SK-N-SH (cell line): Measurements from ENCODE around the gene PSMD6. TPM values are rescaled to one million over a fixed set of nuclear protein-coding genes. Genes with fewer than 3 reads are reported as not detected.

Experiments
- CTCF ChIA-PET: fragments of 300-600, 350-600 bp; formaldehyde crosslinking; extraction: SDS; loops from one replicate; lab custom pipeline; 2021; lab: Yijun Ruan, JAX
- POLR2A ChIA-PET: fragments of 350-600 bp; sonication (Branson Sonifier 250); formaldehyde crosslinking; extraction: SDS; loops from one replicate; lab custom pipeline; 2020; ENCODE audit warnings: antibody characterized with exemption, inconsistent platforms; lab: Yijun Ruan, JAX
- DNase-seq: peaks from one replicate; pipeline ENCODE4 v3.0.0; 2012
- H2AFZ ChIP-seq: fragments of 200-600 bp; sonication (generic); 2 replicates; pipeline ENCODE4 v1.8.1; 2016; ENCODE audit warnings: antibody characterized with exemption, mild to moderate bottlenecking, low read depth
- H3F3A ChIP-seq: fragments of 200-600 bp; sonication (generic); replicated peaks from 2 replicates; pipeline ENCODE3; 2016; ENCODE audit warnings: antibody characterized with exemption, mild to moderate bottlenecking; ENCODE audit not compliant: insufficient read depth
- H3K27ac ChIP-seq, 2 experiments: fragments of 200-500 bp in 1 of 2; fragments of 200-600 bp in 1 of 2; sonication (Bioruptor generic) in 1 of 2; sonication (generic), shearing (Covaris generic) in 1 of 2; 2 replicates each; pipeline versions ENCODE4 v1.5.1 to v1.6.1; 2014 to 2016; ENCODE audit warnings: low read depth in 2 of 2, inconsistent platforms in 1 of 2, low read length in 1 of 2, mild to moderate bottlenecking in 1 of 2, mixed read lengths in 1 of 2
- H3K27me3 ChIP-seq: fragments of 200-600 bp; sonication (generic), shearing (Covaris generic); 2 replicates; pipeline ENCODE4 v1.6.1; 2016; ENCODE audit warnings: mixed run types; ENCODE audit not compliant: insufficient read depth
- H3K36me3 ChIP-seq, 2 experiments: fragments of 200-500 bp in 1 of 2; fragments of 200-600 bp in 1 of 2; sonication (Bioruptor generic) in 1 of 2; sonication (generic) in 1 of 2; replicated peaks in 1 of 2; 2 replicates each; pipeline versions ENCODE3 to v1.5.1; 2014 to 2016; ENCODE audit warnings: low read length in 1 of 2, mild to moderate bottlenecking in 1 of 2; ENCODE audit not compliant: insufficient read depth in 2 of 2, control insufficient read depth in 1 of 2
- H3K4me1 ChIP-seq, 2 experiments: fragments of 200-500 bp in 1 of 2; fragments of 200-600 bp in 1 of 2; sonication (Bioruptor generic) in 1 of 2; sonication (generic), shearing (Covaris generic) in 1 of 2; 2 replicates each; pipeline versions ENCODE4 v1.5.1 to v1.6.1; 2014 to 2016; ENCODE audit warnings: low read depth in 1 of 2, low read length in 1 of 2, mixed run types in 1 of 2; ENCODE audit not compliant: insufficient read depth in 2 of 2, control insufficient read depth in 1 of 2
- H3K4me2 ChIP-seq: fragments of 200-600 bp; sonication (generic), shearing (Covaris generic); 2 replicates; pipeline ENCODE4 v1.6.1; 2017; ENCODE audit warnings: mixed run types
- H3K4me3 ChIP-seq, 2 experiments: fragments of 200-500 bp in 1 of 2; fragments of 200-600 bp in 1 of 2; sonication (Bioruptor generic) in 1 of 2; sonication (generic), shearing (Covaris generic) in 1 of 2; 2 replicates each; pipeline versions ENCODE4 v1.5.1 to v1.8.1; 2014 to 2016; ENCODE audit warnings: low read depth in 2 of 2, inconsistent platforms in 1 of 2, low read length in 1 of 2, mild to moderate bottlenecking in 1 of 2, mixed read lengths in 1 of 2, moderate library complexity in 1 of 2
- H3K79me2 ChIP-seq: fragments of 200-600 bp; sonication (generic); 2 replicates; pipeline ENCODE4 v1.8.1; 2017; ENCODE audit warnings: mild to moderate bottlenecking; ENCODE audit not compliant: insufficient read depth
- H3K9ac ChIP-seq: fragments of 200-600 bp; sonication (generic); 2 replicates; pipeline ENCODE4 v1.6.1; 2017; ENCODE audit warnings: mixed run types
- H3K9me2 ChIP-seq: fragments of 200-600 bp; sonication (generic); 2 replicates; pipeline ENCODE4 v1.6.1; 2017; ENCODE audit warnings: mixed run types
- H3K9me3 ChIP-seq: fragments of 200-600 bp; sonication (generic); 2 replicates; pipeline ENCODE4 v1.6.1; 2017; ENCODE audit warnings: mixed run types, mild to moderate bottlenecking, moderate library complexity
- H4K20me1 ChIP-seq: fragments of 200-600 bp; sonication (generic); 2 replicates; pipeline ENCODE4 v1.6.1; 2017; ENCODE audit warnings: mild to moderate bottlenecking, mixed run types; ENCODE audit not compliant: insufficient read depth
- CHD2 ChIP-seq: fragments of 150-350 bp; IDR thresholded peaks from 2 replicates; pipeline ENCODE4 v1.6.1; 2018; ENCODE audit warnings: low read length; ENCODE audit not compliant: partially characterized antibody
- EZH2phosphoT487 ChIP-seq: fragments of 200-600 bp; sonication (generic); IDR thresholded peaks from 2 replicates; pipeline ENCODE4 v1.6.1; 2017; ENCODE audit warnings: low read depth, mixed run types, mild to moderate bottlenecking, antibody characterized with exemption, moderate library complexity, borderline replicate concordance
- FOSL2 ChIP-seq: IDR thresholded peaks from 2 replicates; pipeline ENCODE4 v1.4.0; 2012; ENCODE audit warnings: low read depth, mild to moderate bottlenecking, moderate library complexity, borderline replicate concordance
- FOXJ3 ChIP-seq: sonication (generic); formaldehyde crosslinking; IDR thresholded peaks from 2 replicates; pipeline ENCODE4 v1.5.1; 2020; ENCODE audit warnings: mild to moderate bottlenecking, missing genetic modification reagents
- FOXM1 ChIP-seq: IDR thresholded peaks from 2 replicates; pipeline ENCODE4 v1.4.0; 2012; ENCODE audit warnings: low read depth, mild to moderate bottlenecking
- MEF2A ChIP-seq: IDR thresholded peaks from 2 replicates; pipeline ENCODE4 v1.4.0; 2012; ENCODE audit warnings: low read depth, borderline replicate concordance
- MXI1 ChIP-seq: IDR thresholded peaks from 2 replicates; pipeline ENCODE4 v1.6.1; 2012; ENCODE audit warnings: mild to moderate bottlenecking, low read depth, low read length, improper control_type of control experiment
- NFIC ChIP-seq: IDR thresholded peaks from 2 replicates; pipeline ENCODE4 v1.4.0; 2012; ENCODE audit warnings: borderline replicate concordance
- POLR2AphosphoS5 ChIP-seq: IDR thresholded peaks from 2 replicates; pipeline ENCODE4 v1.6.1; 2012; ENCODE audit warnings: low read depth, low read length
- RAD21 ChIP-seq: IDR thresholded peaks from 2 replicates; pipeline ENCODE4 v1.6.1; 2012; ENCODE audit warnings: mild to moderate bottlenecking, low read length
- RCOR1 ChIP-seq: fragments of 150-350 bp; IDR thresholded peaks from 2 replicates; pipeline ENCODE4 v1.6.1; 2017; ENCODE audit warnings: antibody characterized with exemption, low read length
- RFX5 ChIP-seq: IDR thresholded peaks from 2 replicates; pipeline ENCODE4 v1.6.1; 2012; ENCODE audit warnings: mild to moderate bottlenecking, improper control_type of control experiment, low read length
- RXRA ChIP-seq: IDR thresholded peaks from 2 replicates; pipeline ENCODE4 v1.4.0; 2012; ENCODE audit warnings: low read depth, mild to moderate bottlenecking, borderline replicate concordance
- SIN3A ChIP-seq: IDR thresholded peaks from 2 replicates; pipeline ENCODE4 v1.6.1; 2012; ENCODE audit warnings: low read depth, mild to moderate bottlenecking, low read length, moderate library complexity, borderline replicate concordance
- TAF1 ChIP-seq: IDR thresholded peaks from 2 replicates; pipeline ENCODE4 v1.6.1; 2012; ENCODE audit warnings: low read depth, mild to moderate bottlenecking, low read length, moderate library complexity, borderline replicate concordance
- TCF12 ChIP-seq: IDR thresholded peaks from 2 replicates; pipeline ENCODE4 v1.4.0; 2012
- TEAD4 ChIP-seq: IDR thresholded peaks from 2 replicates; pipeline ENCODE4 v1.4.0; 2012; ENCODE audit warnings: mild to moderate bottlenecking, borderline replicate concordance; ENCODE audit not compliant: insufficient read depth
- YY1 ChIP-seq: IDR thresholded peaks from 2 replicates; pipeline ENCODE4 v1.4.0; 2012; ENCODE audit warnings: low read depth, mild to moderate bottlenecking
- WGBS: methylation state at CpG from one replicate; pipeline ENCODE4 v1.1.6; 2017; ENCODE audit warnings: low lambda C conversion rate; 5-methylcytosine and 5-hydroxymethylcytosine counted together
- polyA plus RNA-seq, 3 experiments: library from polyadenylated mRNA; depleted of rRNA; stranded (reverse); fragments of >200 nt; gene quantifications; 2 replicates each; pipeline ENCODE4 v1.2.3, GENCODE V29; 2012
- TF ChIP-seq, protein P1 (sequence below): IDR thresholded peaks from 2 replicates; pipeline ENCODE4; 2012
- TF ChIP-seq, protein P2 (sequence below): IDR thresholded peaks from 2 replicates; pipeline ENCODE4 v1.6.1; 2012; ENCODE audit warnings: mild to moderate bottlenecking, low read depth, low read length, moderate library complexity
- TF ChIP-seq, protein P3 (sequence below): IDR thresholded peaks from 2 replicates; pipeline ENCODE4 v1.4.0; 2012; ENCODE audit warnings: low read depth, borderline replicate concordance
- TF ChIP-seq, protein P4 (sequence below): IDR thresholded peaks from 2 replicates; pipeline ENCODE4 v1.4.0; 2012; ENCODE audit warnings: low read depth, borderline replicate concordance
- TF ChIP-seq, protein P5 (sequence below): fragments of 150-350 bp; IDR thresholded peaks from 2 replicates; pipeline ENCODE4 v1.6.1; 2017; ENCODE audit warnings: antibody characterized with exemption, low read length, low read depth, borderline replicate concordance

The PSMD6 gene
- polyA plus RNA-seq (2012; rRNA removed): 75.7 and 90.3 TPM in 2 replicates
- 107 and 114 TPM in 2 replicates for polyA plus RNA-seq (2012; cell fraction: cytosol; rRNA removed)
- polyA plus RNA-seq (2012; cell fraction: nucleus; rRNA removed): 55.0 and 70.8 TPM in 2 replicates

DNA sequence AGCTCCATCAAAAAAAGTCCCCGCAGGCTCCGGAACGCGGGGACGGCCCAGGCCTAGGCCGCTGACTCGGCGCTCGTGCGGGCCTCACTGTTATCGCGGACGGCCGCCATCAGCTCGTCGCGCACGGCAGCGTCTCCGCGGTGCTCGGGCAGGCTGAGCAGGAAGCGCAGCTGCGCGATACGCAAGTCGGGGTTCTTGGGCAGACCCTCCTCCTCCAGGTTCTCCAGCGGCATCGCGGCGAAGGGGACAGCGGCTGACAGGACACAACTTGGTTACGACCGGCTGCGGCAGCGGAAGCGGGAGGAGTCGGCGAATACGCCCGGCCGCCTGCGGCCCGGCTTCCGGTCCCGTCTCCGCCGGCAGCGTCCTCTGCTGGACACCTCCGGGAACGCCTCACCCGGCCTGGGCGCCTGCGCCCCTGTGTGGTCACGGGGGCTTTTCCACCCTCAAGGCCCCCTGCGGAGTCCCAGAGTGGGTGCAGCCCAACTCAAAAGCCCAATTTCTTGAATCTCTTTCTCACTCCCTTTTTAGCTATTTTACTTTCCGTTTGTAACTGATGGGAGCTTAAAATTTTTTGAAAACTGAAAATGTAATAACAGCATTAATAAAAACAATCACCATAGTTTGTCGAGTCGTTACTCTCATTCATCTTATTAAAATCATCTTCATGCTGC is at the start of gene PSMD6:
PSMD6 (minus strand) TSS at position 308 of the 674 bp plus-strand sequence; CDS start at position 233, 75 bp downstream.
- H3K36me3 ChIP-seq: peaks cover 30 to 36% of the 10 kb centered on the region in 2 experiments
- peaks cover 20% of the 10 kb centered on the region; the same call in 1 of the 2 replicates for H4K20me1 ChIP-seq
- H3K27me3 ChIP-seq: no peaks in the 10 kb centered on the region
- ChIA-PET CTCF (interaction anchor here (0.6 to 4.4 kb wide), 60 partner anchors 10 to 1141 kb away, joined by 3 to 53 read pairs (median 4); partner anchors contain the start of genes PRICKLE2 and SCAANT1), POLR2A (interaction anchor here (0.6 kb wide), 1 partner anchor 1230 kb away, joined by 4 read pairs; no protein-coding TSS in a partner anchor)
- H3K4me3 ChIP-seq: peak within 1 kb of the TSS; percentile 99
- H3K4me2 ChIP-seq: peak within 1 kb of the TSS; percentile 89
- peak; percentile 92 for DNase-seq
- no peaks in the 10 kb centered on the region for H3K9me2 ChIP-seq
- 6% methylated on average over 35 of the region's 59 CpGs for WGBS
- peak within 1 kb of the TSS; percentile 73 to 84 for H3K27ac ChIP-seq
- no peaks in the 10 kb centered on the region for H3K9me3 ChIP-seq
- peaks cover 20% of the 10 kb centered on the region for H3F3A ChIP-seq
- peaks cover 5 to 25% of the 10 kb centered on the region in 2 experiments; a peak in 2 of 4 replicates for H3K4me1 ChIP-seq
- peak within 1 kb of the TSS; percentile 93 for H2AFZ ChIP-seq
- peak within 1 kb of the TSS; percentile 96 for H3K9ac ChIP-seq
- H3K79me2 ChIP-seq: peaks cover 47% of the 10 kb centered on the region
- TF ChIP-seq FOXM1 (no peak), NFIC (peak; percentile 16; the same call in 1 of the 2 replicates), POLR2AphosphoS5 (peak; percentile 74), RAD21 (peak; percentile 47), MXI1 (peak; percentile 73; the same call in 1 of the 2 replicates), FOXJ3 (CRISPR knock-in tag) (peak; percentile 71), RCOR1 (no peak), YY1 (peak; percentile 72; the same call in 1 of the 2 replicates), TAF1 (peak; percentile 81; the same call in 1 of the 2 replicates), SIN3A (peak; percentile 84), TEAD4 (no peak; the same call in 1 of the 2 replicates), CHD2 (peak; percentile 54), RFX5 (no peak), EZH2phosphoT487 (no peak), FOSL2 (no peak), RXRA (no peak), MEF2A (peak; percentile 51; the same call in 1 of the 2 replicates), TCF12 (peak; percentile 23; the same call in 1 of the 2 replicates)
- TF ChIP-seq, protein P1, sequence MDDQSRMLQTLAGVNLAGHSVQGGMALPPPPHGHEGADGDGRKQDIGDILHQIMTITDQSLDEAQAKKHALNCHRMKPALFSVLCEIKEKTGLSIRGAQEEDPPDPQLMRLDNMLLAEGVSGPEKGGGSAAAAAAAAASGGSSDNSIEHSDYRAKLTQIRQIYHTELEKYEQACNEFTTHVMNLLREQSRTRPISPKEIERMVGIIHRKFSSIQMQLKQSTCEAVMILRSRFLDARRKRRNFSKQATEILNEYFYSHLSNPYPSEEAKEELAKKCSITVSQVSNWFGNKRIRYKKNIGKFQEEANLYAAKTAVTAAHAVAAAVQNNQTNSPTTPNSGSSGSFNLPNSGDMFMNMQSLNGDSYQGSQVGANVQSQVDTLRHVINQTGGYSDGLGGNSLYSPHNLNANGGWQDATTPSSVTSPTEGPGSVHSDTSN: 0 out of 2 replicates have a peak, but pooled peaks have one; percentile 16
- TF ChIP-seq, protein P2, sequence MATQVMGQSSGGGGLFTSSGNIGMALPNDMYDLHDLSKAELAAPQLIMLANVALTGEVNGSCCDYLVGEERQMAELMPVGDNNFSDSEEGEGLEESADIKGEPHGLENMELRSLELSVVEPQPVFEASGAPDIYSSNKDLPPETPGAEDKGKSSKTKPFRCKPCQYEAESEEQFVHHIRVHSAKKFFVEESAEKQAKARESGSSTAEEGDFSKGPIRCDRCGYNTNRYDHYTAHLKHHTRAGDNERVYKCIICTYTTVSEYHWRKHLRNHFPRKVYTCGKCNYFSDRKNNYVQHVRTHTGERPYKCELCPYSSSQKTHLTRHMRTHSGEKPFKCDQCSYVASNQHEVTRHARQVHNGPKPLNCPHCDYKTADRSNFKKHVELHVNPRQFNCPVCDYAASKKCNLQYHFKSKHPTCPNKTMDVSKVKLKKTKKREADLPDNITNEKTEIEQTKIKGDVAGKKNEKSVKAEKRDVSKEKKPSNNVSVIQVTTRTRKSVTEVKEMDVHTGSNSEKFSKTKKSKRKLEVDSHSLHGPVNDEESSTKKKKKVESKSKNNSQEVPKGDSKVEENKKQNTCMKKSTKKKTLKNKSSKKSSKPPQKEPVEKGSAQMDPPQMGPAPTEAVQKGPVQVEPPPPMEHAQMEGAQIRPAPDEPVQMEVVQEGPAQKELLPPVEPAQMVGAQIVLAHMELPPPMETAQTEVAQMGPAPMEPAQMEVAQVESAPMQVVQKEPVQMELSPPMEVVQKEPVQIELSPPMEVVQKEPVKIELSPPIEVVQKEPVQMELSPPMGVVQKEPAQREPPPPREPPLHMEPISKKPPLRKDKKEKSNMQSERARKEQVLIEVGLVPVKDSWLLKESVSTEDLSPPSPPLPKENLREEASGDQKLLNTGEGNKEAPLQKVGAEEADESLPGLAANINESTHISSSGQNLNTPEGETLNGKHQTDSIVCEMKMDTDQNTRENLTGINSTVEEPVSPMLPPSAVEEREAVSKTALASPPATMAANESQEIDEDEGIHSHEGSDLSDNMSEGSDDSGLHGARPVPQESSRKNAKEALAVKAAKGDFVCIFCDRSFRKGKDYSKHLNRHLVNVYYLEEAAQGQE: peak; percentile 48; the same call in 1 of the 2 replicates
- TF ChIP-seq, protein P3, sequence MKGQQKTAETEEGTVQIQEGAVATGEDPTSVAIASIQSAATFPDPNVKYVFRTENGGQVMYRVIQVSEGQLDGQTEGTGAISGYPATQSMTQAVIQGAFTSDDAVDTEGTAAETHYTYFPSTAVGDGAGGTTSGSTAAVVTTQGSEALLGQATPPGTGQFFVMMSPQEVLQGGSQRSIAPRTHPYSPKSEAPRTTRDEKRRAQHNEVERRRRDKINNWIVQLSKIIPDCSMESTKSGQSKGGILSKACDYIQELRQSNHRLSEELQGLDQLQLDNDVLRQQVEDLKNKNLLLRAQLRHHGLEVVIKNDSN: peak; percentile 56
- TF ChIP-seq, protein P4, sequence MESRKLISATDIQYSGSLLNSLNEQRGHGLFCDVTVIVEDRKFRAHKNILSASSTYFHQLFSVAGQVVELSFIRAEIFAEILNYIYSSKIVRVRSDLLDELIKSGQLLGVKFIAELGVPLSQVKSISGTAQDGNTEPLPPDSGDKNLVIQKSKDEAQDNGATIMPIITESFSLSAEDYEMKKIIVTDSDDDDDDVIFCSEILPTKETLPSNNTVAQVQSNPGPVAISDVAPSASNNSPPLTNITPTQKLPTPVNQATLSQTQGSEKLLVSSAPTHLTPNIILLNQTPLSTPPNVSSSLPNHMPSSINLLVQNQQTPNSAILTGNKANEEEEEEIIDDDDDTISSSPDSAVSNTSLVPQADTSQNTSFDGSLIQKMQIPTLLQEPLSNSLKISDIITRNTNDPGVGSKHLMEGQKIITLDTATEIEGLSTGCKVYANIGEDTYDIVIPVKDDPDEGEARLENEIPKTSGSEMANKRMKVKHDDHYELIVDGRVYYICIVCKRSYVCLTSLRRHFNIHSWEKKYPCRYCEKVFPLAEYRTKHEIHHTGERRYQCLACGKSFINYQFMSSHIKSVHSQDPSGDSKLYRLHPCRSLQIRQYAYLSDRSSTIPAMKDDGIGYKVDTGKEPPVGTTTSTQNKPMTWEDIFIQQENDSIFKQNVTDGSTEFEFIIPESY: no peak
- TF ChIP-seq, protein P5, sequence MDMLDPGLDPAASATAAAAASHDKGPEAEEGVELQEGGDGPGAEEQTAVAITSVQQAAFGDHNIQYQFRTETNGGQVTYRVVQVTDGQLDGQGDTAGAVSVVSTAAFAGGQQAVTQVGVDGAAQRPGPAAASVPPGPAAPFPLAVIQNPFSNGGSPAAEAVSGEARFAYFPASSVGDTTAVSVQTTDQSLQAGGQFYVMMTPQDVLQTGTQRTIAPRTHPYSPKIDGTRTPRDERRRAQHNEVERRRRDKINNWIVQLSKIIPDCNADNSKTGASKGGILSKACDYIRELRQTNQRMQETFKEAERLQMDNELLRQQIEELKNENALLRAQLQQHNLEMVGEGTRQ: no peak
